Keratinocyte (primary cell): ENCODE data around the gene ASIC2. TPM values are rescaled to one million over a fixed set of nuclear protein-coding genes. Genes with fewer than 3 reads are reported as not detected.

Experiments
- DNase-seq: peaks from one replicate; pipeline ENCODE4 v3.0.0-alpha.2; 2011; ENCODE audit warnings: low read depth, missing footprints, low spot score
- FAIRE-seq: peaks from 2 replicates; lab custom pipeline; 2011; peaks lifted over from hg19 to GRCh38; lab: Jason Lieb, UNC
- H2AFZ ChIP-seq: 2 replicates; pipeline ENCODE4 v1.6.0; 2012; ENCODE audit warnings: low read length, control low read depth, inconsistent platforms; ENCODE audit not compliant: control insufficient read depth
- H3K27ac ChIP-seq: 2 replicates; pipeline ENCODE4 v1.5.1; 2011; ENCODE audit warnings: low read length; ENCODE audit not compliant: control insufficient read depth, insufficient read depth
- H3K27me3 ChIP-seq: 3 replicates; pipeline ENCODE4 v1.6.0; 2011; ENCODE audit warnings: low read length; ENCODE audit not compliant: control insufficient read depth, insufficient read depth; ENCODE audit errors: extremely low read depth
- H3K36me3 ChIP-seq, 2 experiments: 2 replicates in 1 of 2; 3 replicates in 1 of 2; pipeline ENCODE4 v1.5.1; 2011; ENCODE audit warnings: low read length in 2 of 2, mild to moderate bottlenecking in 1 of 2; ENCODE audit not compliant: control insufficient read depth in 2 of 2, insufficient read depth in 2 of 2; ENCODE audit errors: extremely low read depth in 1 of 2
- H3K4me1 ChIP-seq: 3 replicates; pipeline ENCODE4 v1.5.1; 2011; ENCODE audit warnings: low read length; ENCODE audit not compliant: control insufficient read depth, insufficient read depth; ENCODE audit errors: extremely low read depth
- H3K4me2 ChIP-seq: 3 replicates; pipeline ENCODE4 v1.6.0; 2011; ENCODE audit warnings: low read depth, low read length; ENCODE audit not compliant: control insufficient read depth, insufficient read depth; ENCODE audit errors: extremely low read depth
- H3K4me3 ChIP-seq, 3 experiments: fragments of 200-600 bp in 1 of 3; sonication (generic) in 1 of 3; 2 replicates in 2 of 3; 3 replicates in 1 of 3; pipeline ENCODE4 v1.5.1; 2011 to 2016; ENCODE audit warnings: low read length in 3 of 3, mild to moderate bottlenecking in 3 of 3, control low read depth in 2 of 3, inconsistent platforms in 1 of 3, low read depth in 1 of 3, mixed read lengths in 1 of 3, mixed run types in 1 of 3, moderate library complexity in 1 of 3; ENCODE audit not compliant: control insufficient read depth in 2 of 3, insufficient read depth in 2 of 3; ENCODE audit errors: extremely low read depth in 1 of 3
- H3K79me2 ChIP-seq: 2 replicates; pipeline ENCODE4 v1.6.0; 2012; ENCODE audit warnings: low read length; ENCODE audit not compliant: control insufficient read depth, insufficient read depth
- H3K9ac ChIP-seq: 3 replicates; pipeline ENCODE4 v1.6.0; 2011; ENCODE audit warnings: low read length; ENCODE audit not compliant: control insufficient read depth, insufficient read depth; ENCODE audit errors: extremely low read depth
- H3K9me1 ChIP-seq: 3 replicates; pipeline ENCODE4 v1.6.0; 2011; ENCODE audit warnings: low read length; ENCODE audit not compliant: control insufficient read depth, insufficient read depth; ENCODE audit errors: extremely low read depth
- H3K9me3 ChIP-seq: 2 replicates; pipeline ENCODE4 v1.5.1; 2012; ENCODE audit warnings: low read depth, low read length; ENCODE audit not compliant: control insufficient read depth
- H4K20me1 ChIP-seq: 3 replicates; pipeline ENCODE4 v1.6.0; 2011; ENCODE audit warnings: low read length; ENCODE audit not compliant: control insufficient read depth, insufficient read depth; ENCODE audit errors: extremely low read depth
- CTCF ChIP-seq, 3 experiments: IDR thresholded peaks in 1 of 3; conservative IDR thresholded peaks in 1 of 3; optimal IDR thresholded peaks in 1 of 3; 2 replicates in 2 of 3; 3 replicates in 1 of 3; pipeline versions ENCODE3 to v1.5.1; 2011; ENCODE audit warnings: low read length in 3 of 3, mild to moderate bottlenecking in 3 of 3, moderate library complexity in 2 of 3, control low read depth in 1 of 3, inconsistent platforms in 1 of 3; ENCODE audit not compliant: insufficient read depth in 2 of 3; ENCODE audit errors: extremely low read depth in 1 of 3
- EZH2 ChIP-seq: IDR thresholded peaks from one replicate; pipeline ENCODE4 v1.6.1; 2012; ENCODE audit warnings: inconsistent platforms, mild to moderate bottlenecking, low read length, moderate library complexity
- dilution Hi-C: fragments of 300-500 bp; cut with MboI; formaldehyde crosslinking; loops from one replicate; pipeline ENCODE4 v1.7.0; 2020; ENCODE audit warnings: low sequenced_read_pairs; ENCODE audit not compliant: extremely low pct_ligation_motif_present
- polyA plus RNA-seq, 5 experiments: library from polyadenylated mRNA; depleted of rRNA in 3 of 5; stranded (reverse) in 3 of 5; stranded (forward) in 1 of 5; unstranded in 1 of 5; fragments of >200 nt; gene quantifications; 1 replicate in 1 of 5; 2 replicates in 3 of 5; 3 replicates in 1 of 5; pipeline versions ENCODE4 v1.2.1 to v1.2.3, GENCODE V29; 2011 to 2012; ENCODE audit warnings: missing spikeins in 2 of 5, low read depth in 1 of 5, low replicate concordance in 1 of 5

Gene ASIC2
- polyA plus RNA-seq, 1 donor (not counting 4 experiments of a cell fraction or from before 2014, with no cell fraction given), result not detected

GRCh38 chr17:33200587-33200986 is 92.5 kb downstream of the ASIC2 start:
- DNase-seq (no peak), FAIRE-seq (no peak)
- no peaks in the 10 kb centered on the region for H3K36me3 ChIP-seq
- H3K9me3 ChIP-seq, result no peaks in the 10 kb centered on the region
- no peaks in the 10 kb centered on the region for H4K20me1 ChIP-seq
- no peaks in the 10 kb centered on the region for H3K27me3 ChIP-seq
- H3K27ac ChIP-seq, result no peak overlapping the region
- TF ChIP-seq CTCF (optimal IDR thresholded peaks at IDR 0.05 in 1 of 3, IDR thresholded peaks at IDR 0.05 in 1 of 3, conservative IDR thresholded peaks at IDR 0.05 in 1 of 3; ENCODE audit: extremely low read depth in 1 of 3, insufficient read depth in 2 of 3, low read length in 3 of 3), result peak; percentile 35 to 52 (median 40)
- TF ChIP-seq EZH2, result no peak
- no peaks in the 10 kb centered on the region for H3K9me1 ChIP-seq
- H3K4me3 ChIP-seq, result no peak overlapping the region
- no peak overlapping the region for H3K4me2 ChIP-seq
- no peaks in the 10 kb centered on the region for H3K79me2 ChIP-seq
- H3K4me1 ChIP-seq, result peaks cover 3% of the 10 kb centered on the region
- no peak overlapping the region for H2AFZ ChIP-seq
- dilution Hi-C loops, result no loop called here
- no peak overlapping the region for H3K9ac ChIP-seq

DNA sequence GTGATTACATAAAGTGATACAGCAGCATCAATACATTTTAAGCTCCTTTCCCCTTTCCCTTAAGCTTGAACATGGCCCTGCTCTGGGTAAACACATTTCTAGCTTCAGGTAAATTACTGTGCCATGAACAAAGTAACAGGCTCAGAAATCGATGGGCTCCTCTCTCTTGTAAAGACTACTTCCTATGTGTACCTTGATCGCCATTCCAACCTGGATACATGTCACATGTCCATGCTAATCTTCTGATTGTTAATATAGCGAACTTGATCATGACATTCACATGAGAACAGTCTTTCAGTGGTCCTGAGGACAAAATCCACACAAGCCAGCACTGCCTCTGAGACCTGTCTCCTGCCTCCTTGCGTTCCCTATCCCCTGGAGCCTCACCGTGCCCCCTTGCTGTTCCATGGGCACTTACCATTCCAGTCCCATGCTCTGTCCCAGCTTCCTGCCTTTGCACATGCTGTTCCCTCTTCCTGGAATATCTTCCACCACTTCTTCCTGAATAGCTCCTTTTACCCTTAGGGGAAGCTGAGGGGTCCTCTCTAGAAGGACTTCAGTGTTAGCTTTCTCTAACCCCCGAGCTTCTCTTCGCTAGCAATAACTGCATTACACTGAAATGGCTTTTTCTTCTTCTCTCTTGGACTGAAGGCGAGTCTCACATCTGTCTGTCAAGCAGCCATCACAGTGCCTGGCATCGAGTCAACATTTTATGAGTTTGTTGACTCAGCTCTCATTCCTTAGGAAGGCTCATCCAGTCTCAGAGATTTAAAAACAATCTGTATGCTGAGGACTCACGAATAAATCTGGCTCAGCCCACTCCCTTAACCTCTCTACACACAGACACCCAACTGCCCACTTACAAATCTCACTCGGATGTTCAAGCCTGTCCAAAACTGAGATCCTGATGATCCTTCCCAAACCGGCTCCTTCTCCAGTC is 93.3 kb downstream of the ASIC2 start:
- Histone ChIP-seq H3K36me3 (no peaks in the 10 kb centered on the region), H3K9me1 (no peaks in the 10 kb centered on the region), H2AFZ (no peak overlapping the region), H3K4me2 (no peak overlapping the region), H3K4me3 (no peak overlapping the region), H3K4me1 (peaks cover 3% of the 10 kb centered on the region), H3K27me3 (no peaks in the 10 kb centered on the region), H3K9me3 (no peaks in the 10 kb centered on the region), H3K27ac (no peak overlapping the region), H3K9ac (no peak overlapping the region), H3K79me2 (no peaks in the 10 kb centered on the region), H4K20me1 (no peaks in the 10 kb centered on the region)
- DNase-seq (no peak), FAIRE-seq (peak; percentile 88)
- TF ChIP-seq CTCF (optimal IDR thresholded peaks at IDR 0.05 in 1 of 3, IDR thresholded peaks at IDR 0.05 in 1 of 3, conservative IDR thresholded peaks at IDR 0.05 in 1 of 3; ENCODE audit: extremely low read depth in 1 of 3, insufficient read depth in 2 of 3, low read length in 3 of 3) (no peak), EZH2 (no peak)
- dilution Hi-C loops, result no loop called here
